SK-N-SH (cell line): ENCODE measurements around the gene PPIL1. TPM values are rescaled to one million over a fixed set of nuclear protein-coding genes. Genes with fewer than 3 reads are reported as not detected.
"Not testable (repeated sequence)": the region's sequence is repeated elsewhere in the genome, so short reads cannot be mapped to it uniquely, and the experiment has no call there.

Experiments
- CTCF ChIA-PET: fragments of 300-600, 350-600 bp; formaldehyde crosslinking; extraction: SDS; loops from one replicate; lab custom pipeline; 2021; lab: Yijun Ruan, JAX
- POLR2A ChIA-PET: fragments of 350-600 bp; sonication (Branson Sonifier 250); formaldehyde crosslinking; extraction: SDS; loops from one replicate; lab custom pipeline; 2020; ENCODE audit warnings: antibody characterized with exemption, inconsistent platforms; lab: Yijun Ruan, JAX
- DNase-seq: peaks from one replicate; pipeline ENCODE4 v3.0.0; 2012
- H2AFZ ChIP-seq: fragments of 200-600 bp; sonication (generic); 2 replicates; pipeline ENCODE4 v1.8.1; 2016; ENCODE audit warnings: antibody characterized with exemption, mild to moderate bottlenecking, low read depth
- H3F3A ChIP-seq: fragments of 200-600 bp; sonication (generic); replicated peaks from 2 replicates; pipeline ENCODE3; 2016; ENCODE audit warnings: antibody characterized with exemption, mild to moderate bottlenecking; ENCODE audit not compliant: insufficient read depth
- H3K27ac ChIP-seq, 2 experiments: fragments of 200-500 bp in 1 of 2; fragments of 200-600 bp in 1 of 2; sonication (Bioruptor generic) in 1 of 2; sonication (generic), shearing (Covaris generic) in 1 of 2; 2 replicates each; pipeline versions ENCODE4 v1.5.1 to v1.6.1; 2014 to 2016; ENCODE audit warnings: low read depth in 2 of 2, inconsistent platforms in 1 of 2, low read length in 1 of 2, mild to moderate bottlenecking in 1 of 2, mixed read lengths in 1 of 2
- H3K27me3 ChIP-seq: fragments of 200-600 bp; sonication (generic), shearing (Covaris generic); 2 replicates; pipeline ENCODE4 v1.6.1; 2016; ENCODE audit warnings: mixed run types; ENCODE audit not compliant: insufficient read depth
- H3K36me3 ChIP-seq, 2 experiments: fragments of 200-500 bp in 1 of 2; fragments of 200-600 bp in 1 of 2; sonication (Bioruptor generic) in 1 of 2; sonication (generic) in 1 of 2; replicated peaks in 1 of 2; 2 replicates each; pipeline versions ENCODE3 to v1.5.1; 2014 to 2016; ENCODE audit warnings: low read length in 1 of 2, mild to moderate bottlenecking in 1 of 2; ENCODE audit not compliant: insufficient read depth in 2 of 2, control insufficient read depth in 1 of 2
- H3K4me1 ChIP-seq, 2 experiments: fragments of 200-500 bp in 1 of 2; fragments of 200-600 bp in 1 of 2; sonication (Bioruptor generic) in 1 of 2; sonication (generic), shearing (Covaris generic) in 1 of 2; 2 replicates each; pipeline versions ENCODE4 v1.5.1 to v1.6.1; 2014 to 2016; ENCODE audit warnings: low read depth in 1 of 2, low read length in 1 of 2, mixed run types in 1 of 2; ENCODE audit not compliant: insufficient read depth in 2 of 2, control insufficient read depth in 1 of 2
- H3K4me2 ChIP-seq: fragments of 200-600 bp; sonication (generic), shearing (Covaris generic); 2 replicates; pipeline ENCODE4 v1.6.1; 2017; ENCODE audit warnings: mixed run types
- H3K4me3 ChIP-seq, 2 experiments: fragments of 200-500 bp in 1 of 2; fragments of 200-600 bp in 1 of 2; sonication (Bioruptor generic) in 1 of 2; sonication (generic), shearing (Covaris generic) in 1 of 2; 2 replicates each; pipeline versions ENCODE4 v1.5.1 to v1.8.1; 2014 to 2016; ENCODE audit warnings: low read depth in 2 of 2, inconsistent platforms in 1 of 2, low read length in 1 of 2, mild to moderate bottlenecking in 1 of 2, mixed read lengths in 1 of 2, moderate library complexity in 1 of 2
- H3K79me2 ChIP-seq: fragments of 200-600 bp; sonication (generic); 2 replicates; pipeline ENCODE4 v1.8.1; 2017; ENCODE audit warnings: mild to moderate bottlenecking; ENCODE audit not compliant: insufficient read depth
- H3K9ac ChIP-seq: fragments of 200-600 bp; sonication (generic); 2 replicates; pipeline ENCODE4 v1.6.1; 2017; ENCODE audit warnings: mixed run types
- H3K9me2 ChIP-seq: fragments of 200-600 bp; sonication (generic); 2 replicates; pipeline ENCODE4 v1.6.1; 2017; ENCODE audit warnings: mixed run types
- H3K9me3 ChIP-seq: fragments of 200-600 bp; sonication (generic); 2 replicates; pipeline ENCODE4 v1.6.1; 2017; ENCODE audit warnings: mixed run types, mild to moderate bottlenecking, moderate library complexity
- H4K20me1 ChIP-seq: fragments of 200-600 bp; sonication (generic); 2 replicates; pipeline ENCODE4 v1.6.1; 2017; ENCODE audit warnings: mild to moderate bottlenecking, mixed run types; ENCODE audit not compliant: insufficient read depth
- EZH2phosphoT487 ChIP-seq: fragments of 200-600 bp; sonication (generic); IDR thresholded peaks from 2 replicates; pipeline ENCODE4 v1.6.1; 2017; ENCODE audit warnings: low read depth, mixed run types, mild to moderate bottlenecking, antibody characterized with exemption, moderate library complexity, borderline replicate concordance
- FOSL2 ChIP-seq: IDR thresholded peaks from 2 replicates; pipeline ENCODE4 v1.4.0; 2012; ENCODE audit warnings: low read depth, mild to moderate bottlenecking, moderate library complexity, borderline replicate concordance
- FOXM1 ChIP-seq: IDR thresholded peaks from 2 replicates; pipeline ENCODE4 v1.4.0; 2012; ENCODE audit warnings: low read depth, mild to moderate bottlenecking
- GABPA ChIP-seq: IDR thresholded peaks from 2 replicates; pipeline ENCODE4 v1.4.0; 2012; ENCODE audit warnings: low read depth, mild to moderate bottlenecking
- JUND ChIP-seq: IDR thresholded peaks from 2 replicates; pipeline ENCODE4 v1.4.0; 2012
- MXI1 ChIP-seq: IDR thresholded peaks from 2 replicates; pipeline ENCODE4 v1.6.1; 2012; ENCODE audit warnings: mild to moderate bottlenecking, low read depth, low read length, improper control_type of control experiment
- NRF1 ChIP-seq: IDR thresholded peaks from 2 replicates; pipeline ENCODE4 v1.6.1; 2012; ENCODE audit warnings: low read depth, mild to moderate bottlenecking, low read length
- RCOR1 ChIP-seq: fragments of 150-350 bp; IDR thresholded peaks from 2 replicates; pipeline ENCODE4 v1.6.1; 2017; ENCODE audit warnings: antibody characterized with exemption, low read length
- TAF1 ChIP-seq: IDR thresholded peaks from 2 replicates; pipeline ENCODE4 v1.6.1; 2012; ENCODE audit warnings: low read depth, mild to moderate bottlenecking, low read length, moderate library complexity, borderline replicate concordance
- TEAD4 ChIP-seq: IDR thresholded peaks from 2 replicates; pipeline ENCODE4 v1.4.0; 2012; ENCODE audit warnings: mild to moderate bottlenecking, borderline replicate concordance; ENCODE audit not compliant: insufficient read depth
- WGBS: methylation state at CpG from one replicate; pipeline ENCODE4 v1.1.6; 2017; ENCODE audit warnings: low lambda C conversion rate; 5-methylcytosine and 5-hydroxymethylcytosine counted together
- polyA plus RNA-seq, 3 experiments: library from polyadenylated mRNA; depleted of rRNA; stranded (reverse); fragments of >200 nt; gene quantifications; 2 replicates each; pipeline ENCODE4 v1.2.3, GENCODE V29; 2012
- TF ChIP-seq, protein P1 (sequence below): fragments of 150-350 bp; IDR thresholded peaks from 2 replicates; pipeline ENCODE4 v1.6.1; 2016; ENCODE audit warnings: mild to moderate bottlenecking, low read depth, low read length
- TF ChIP-seq, protein P2 (sequence below): IDR thresholded peaks from 2 replicates; pipeline ENCODE4 v1.4.0; 2012; ENCODE audit warnings: low read depth

Gene PPIL1
- polyA plus RNA-seq, 1 of the 3 experiments (the other 2 are of a cell fraction), result 36.6 TPM

DNA sequence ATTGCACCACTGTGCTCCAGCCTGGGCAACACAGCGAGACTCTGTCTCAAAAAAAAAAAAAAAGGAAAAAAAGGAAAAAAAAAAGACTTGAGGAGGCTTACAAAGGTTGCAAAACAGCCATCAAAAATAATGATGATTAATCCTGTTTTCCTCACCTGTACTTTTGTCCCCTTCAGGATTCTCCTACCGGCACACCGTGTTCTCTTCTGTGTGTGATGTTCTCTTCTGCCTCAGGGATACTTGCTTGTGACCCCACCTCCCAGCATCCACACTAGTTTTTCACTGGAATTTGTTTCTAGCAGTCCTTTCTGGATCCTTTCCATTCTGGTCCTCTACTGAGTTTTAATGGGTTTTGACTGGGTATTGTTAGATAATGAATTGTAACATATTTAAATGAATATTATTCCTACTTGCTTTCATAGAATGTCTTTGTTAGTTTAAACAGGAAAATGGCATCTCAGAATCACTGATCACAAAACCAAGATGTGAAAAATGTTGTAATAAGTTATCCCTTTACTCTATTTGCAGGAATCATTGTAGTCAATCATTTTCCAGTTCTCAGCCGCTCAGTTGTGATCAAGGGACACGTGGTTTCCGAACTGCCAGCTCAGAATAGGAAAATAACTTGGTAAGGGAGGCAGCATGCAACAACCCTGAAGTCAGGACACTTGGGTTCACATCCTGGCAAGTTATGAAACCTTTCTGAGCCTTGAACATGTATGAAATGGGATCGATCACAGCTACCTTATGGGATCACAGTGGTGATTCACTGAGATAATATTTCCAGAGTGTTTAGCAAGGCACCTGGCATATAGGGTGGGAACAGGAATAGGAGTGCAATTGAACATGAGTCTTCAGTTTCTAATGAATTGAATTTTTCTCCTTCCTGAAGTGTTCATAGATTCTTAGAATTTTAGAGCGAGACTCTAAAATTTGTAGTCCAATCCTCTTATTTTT, 19.7 kb upstream of the PPIL1 start:
- Histone ChIP-seq H3K27me3 (no peaks in the 10 kb centered on the region), H3K9me2 (no peaks in the 10 kb centered on the region), H3K4me2 (no peak overlapping the region), H3F3A (no peaks in the 10 kb centered on the region), H3K27ac (no peak overlapping the region), H3K79me2 (peaks cover 52% of the 10 kb centered on the region), H4K20me1 (no peaks in the 10 kb centered on the region; the same call in 1 of the 2 replicates), H3K36me3 (peaks cover 10 to 18% of the 10 kb centered on the region in 2 experiments), H3K4me1 (no peaks in the 10 kb centered on the region), H3K4me3 (no peak overlapping the region), H3K9me3 (no peaks in the 10 kb centered on the region), H3K9ac (no peak overlapping the region), H2AFZ (no peak overlapping the region)
- CTCF ChIA-PET, result interaction anchor here (0.7 to 1.8 kb wide), 3 partner anchors 9 to 124 kb away, joined by 3 to 10 read pairs (median 8); partner anchors contain the start of gene C6orf89
- TF ChIP-seq TEAD4, result no peak
- no peak for TF ChIP-seq FOXM1
- no peak for TF ChIP-seq TAF1
- WGBS, result 98% methylated on average over 8 of the region's 8 CpGs
- DNase-seq, result no peak
- POLR2A ChIA-PET, result no interaction called here

DNA sequence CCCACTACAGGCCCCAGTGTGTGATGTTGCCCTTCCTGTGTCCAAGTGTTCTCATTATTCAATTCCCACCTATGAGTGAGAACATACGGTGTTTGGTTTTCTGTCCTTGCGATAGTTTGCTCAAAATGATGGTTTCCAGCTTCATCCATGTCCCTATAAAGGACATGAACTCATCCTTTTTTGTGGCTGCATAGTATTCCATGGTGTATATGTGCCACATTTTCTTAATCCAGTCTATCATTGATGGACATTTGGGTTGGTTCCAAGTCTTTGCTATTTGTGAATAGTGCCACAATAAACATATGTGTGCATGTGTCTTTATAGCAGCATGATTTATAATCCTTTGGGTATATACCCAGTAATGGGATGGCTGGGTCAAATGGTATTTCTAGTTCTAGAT, 16.6 kb upstream of the PPIL1 start:
- POLR2A ChIA-PET, H3K4me1 ChIP-seq, H3K27ac ChIP-seq, H3K9ac ChIP-seq, H3K36me3 ChIP-seq, H2AFZ ChIP-seq, H3K9me3 ChIP-seq, H3K9me2 ChIP-seq, H3K4me2 ChIP-seq, H3F3A ChIP-seq, DNase-seq, H3K4me3 ChIP-seq, H4K20me1 ChIP-seq, H3K27me3 ChIP-seq: not testable (repeated sequence)
- 91% methylated on average over 2 of the region's 2 CpGs for WGBS
- peaks cover 73% of the 10 kb centered on the region for H3K79me2 ChIP-seq
- CTCF ChIA-PET, result interaction anchor here (1.0 kb wide), 1 partner anchor 127 kb away, joined by 5 read pairs; no protein-coding TSS in a partner anchor

DNA sequence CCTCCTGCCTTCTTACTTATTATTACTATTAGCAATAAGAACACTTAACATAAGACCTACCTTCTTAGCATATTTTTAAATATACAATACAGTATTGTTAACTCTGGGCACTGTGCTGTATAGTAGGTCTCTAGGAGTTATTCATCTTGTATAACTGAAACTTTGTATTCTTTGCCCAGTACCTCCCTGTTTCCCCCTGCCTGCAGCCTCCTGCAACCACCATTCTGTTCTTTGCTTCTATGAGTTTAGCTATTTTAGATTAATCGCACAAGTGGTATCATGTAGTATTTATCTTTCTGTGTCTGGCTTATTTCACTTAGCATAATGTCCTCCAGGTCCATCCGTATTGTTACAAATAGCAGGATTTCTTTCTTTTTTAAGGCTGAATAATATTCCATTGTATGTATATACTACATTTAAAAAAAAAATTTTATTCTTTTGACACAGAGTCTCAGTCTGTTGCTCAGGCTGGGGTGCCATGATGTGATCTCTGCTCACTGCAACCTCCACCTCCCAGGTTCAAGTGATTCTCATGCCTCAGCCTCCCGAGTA, 15.6 kb upstream of the PPIL1 start:
- no peaks in the 10 kb centered on the region for H3F3A ChIP-seq
- 98% methylated on average over 3 of the region's 3 CpGs for WGBS
- peaks cover under 1 to 5% of the 10 kb centered on the region in 2 experiments for H3K36me3 ChIP-seq
- no peak overlapping the region for H3K4me3 ChIP-seq
- H3K27me3 ChIP-seq, result no peaks in the 10 kb centered on the region
- no peaks in the 10 kb centered on the region for H3K9me2 ChIP-seq
- no peaks in the 10 kb centered on the region for H3K9me3 ChIP-seq
- no peak for TF ChIP-seq MXI1
- no peak for TF ChIP-seq TEAD4
- TF ChIP-seq GABPA, result no peak
- TF ChIP-seq JUND, result no peak
- TF ChIP-seq, protein P1, sequence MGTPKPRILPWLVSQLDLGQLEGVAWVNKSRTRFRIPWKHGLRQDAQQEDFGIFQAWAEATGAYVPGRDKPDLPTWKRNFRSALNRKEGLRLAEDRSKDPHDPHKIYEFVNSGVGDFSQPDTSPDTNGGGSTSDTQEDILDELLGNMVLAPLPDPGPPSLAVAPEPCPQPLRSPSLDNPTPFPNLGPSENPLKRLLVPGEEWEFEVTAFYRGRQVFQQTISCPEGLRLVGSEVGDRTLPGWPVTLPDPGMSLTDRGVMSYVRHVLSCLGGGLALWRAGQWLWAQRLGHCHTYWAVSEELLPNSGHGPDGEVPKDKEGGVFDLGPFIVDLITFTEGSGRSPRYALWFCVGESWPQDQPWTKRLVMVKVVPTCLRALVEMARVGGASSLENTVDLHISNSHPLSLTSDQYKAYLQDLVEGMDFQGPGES, result no peak
- TF ChIP-seq RCOR1, result no peak
- no peak for TF ChIP-seq FOXM1
- TF ChIP-seq, protein P2, sequence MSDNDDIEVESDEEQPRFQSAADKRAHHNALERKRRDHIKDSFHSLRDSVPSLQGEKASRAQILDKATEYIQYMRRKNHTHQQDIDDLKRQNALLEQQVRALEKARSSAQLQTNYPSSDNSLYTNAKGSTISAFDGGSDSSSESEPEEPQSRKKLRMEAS, result no peak
- TF ChIP-seq EZH2phosphoT487, result no peak
- TF ChIP-seq FOSL2, result no peak
- no peak for TF ChIP-seq NRF1
- TF ChIP-seq, all 33 proteins: peak for 0
- ChIA-PET POLR2A (no interaction called here), CTCF (interaction anchor here (0.7 to 1.3 kb wide), 4 partner anchors 15 to 385 kb away, joined by 3 to 7 read pairs (median 4); no protein-coding TSS in a partner anchor)
- Histone ChIP-seq H4K20me1 (no peaks in the 10 kb centered on the region; the same call in 1 of the 2 replicates), H3K79me2 (peaks cover 72% of the 10 kb centered on the region), H3K9ac (no peak overlapping the region), H3K4me2 (no peak overlapping the region), H2AFZ (no peak overlapping the region), H3K4me1 (peaks cover 0 to 3% of the 10 kb centered on the region in 2 experiments; a peak in 1 of 4 replicates), H3K27ac (no peak overlapping the region)
- no peak for DNase-seq
